ENCODE data around the gene ARNT2.

The ARNT2 gene

GRCh38 chr15:80595396-80595795, 191.2 kb downstream of the ARNT2 start:
- H3K36me3 ChIP-seq (ENCODE audit: control insufficient read depth, insufficient read depth, low read length), result no peaks in the 10 kb centered on the region
- no peak for DNase-seq (ENCODE audit: extremely low read depth, insufficient read length)
- TF ChIP-seq CTCF (IDR thresholded peaks at IDR 0.05; ENCODE audit: insufficient read depth, low read length, poor library complexity, severe bottlenecking), result no peak
- no peak overlapping the region for H3K4me3 ChIP-seq (replicated peaks; ENCODE audit: low read depth, low read length)
- H3K27me3 ChIP-seq (replicated peaks; ENCODE audit: control insufficient read depth, insufficient read depth, low read length), result 0 out of 2 replicates have a peak, but pooled peaks cover 1% of the 10 kb centered on the region

GRCh38 chr15:80596521-80596976, 192.4 kb downstream of the ARNT2 start:
- H3K4me3 ChIP-seq (replicated peaks; ENCODE audit: low read depth, low read length), result no peak overlapping the region
- no peaks in the 10 kb centered on the region for H3K27me3 ChIP-seq (replicated peaks; ENCODE audit: control insufficient read depth, insufficient read depth, low read length)
- no peak for TF ChIP-seq CTCF (IDR thresholded peaks at IDR 0.05; ENCODE audit: insufficient read depth, low read length, poor library complexity, severe bottlenecking)
- H3K36me3 ChIP-seq (ENCODE audit: control insufficient read depth, insufficient read depth, low read length), result no peaks in the 10 kb centered on the region
- no peak for DNase-seq (ENCODE audit: extremely low read depth, insufficient read length)

- no peaks in the 10 kb centered on the region for H3K36me3 ChIP-seq (ENCODE audit: control insufficient read depth, insufficient read depth, low read length)
- TF ChIP-seq CTCF (IDR thresholded peaks at IDR 0.05; ENCODE audit: insufficient read depth, low read length, poor library complexity, severe bottlenecking), result no peak
- DNase-seq (ENCODE audit: extremely low read depth, insufficient read length), result no peak
- H3K4me3 ChIP-seq (replicated peaks; ENCODE audit: low read depth, low read length), result no peak overlapping the region
- H3K27me3 ChIP-seq (replicated peaks; ENCODE audit: control insufficient read depth, insufficient read depth, low read length), result no peaks in the 10 kb centered on the region
Measured at GRCh38 chr15:80597076-80597475, 192.9 kb downstream of the ARNT2 start.

- TF ChIP-seq CTCF (IDR thresholded peaks at IDR 0.05; ENCODE audit: insufficient read depth, low read length, poor library complexity, severe bottlenecking), result no peak
- H3K27me3 ChIP-seq (replicated peaks; ENCODE audit: control insufficient read depth, insufficient read depth, low read length), result no peaks in the 10 kb centered on the region
- no peak overlapping the region for H3K4me3 ChIP-seq (replicated peaks; ENCODE audit: low read depth, low read length)
- DNase-seq (ENCODE audit: extremely low read depth, insufficient read length), result no peak
- H3K36me3 ChIP-seq (ENCODE audit: control insufficient read depth, insufficient read depth, low read length), result no peaks in the 10 kb centered on the region
Measured at GRCh38 chr15:80599359-80599758, 195.2 kb downstream of the ARNT2 start.

- H3K27me3 ChIP-seq (replicated peaks; ENCODE audit: control insufficient read depth, insufficient read depth, low read length), result no peaks in the 10 kb centered on the region
- TF ChIP-seq CTCF (IDR thresholded peaks at IDR 0.05; ENCODE audit: insufficient read depth, low read length, poor library complexity, severe bottlenecking), result no peak
- H3K4me3 ChIP-seq (replicated peaks; ENCODE audit: low read depth, low read length), result no peak overlapping the region
- H3K36me3 ChIP-seq (ENCODE audit: control insufficient read depth, insufficient read depth, low read length), result no peaks in the 10 kb centered on the region
- DNase-seq (ENCODE audit: extremely low read depth, insufficient read length), result no peak
Measured at GRCh38 chr15:80600626-80601025, 196.4 kb downstream of the ARNT2 start.

- DNase-seq (ENCODE audit: extremely low read depth, insufficient read length), result no peak
- H3K36me3 ChIP-seq (ENCODE audit: control insufficient read depth, insufficient read depth, low read length), result no peaks in the 10 kb centered on the region
- no peak for TF ChIP-seq CTCF (IDR thresholded peaks at IDR 0.05; ENCODE audit: insufficient read depth, low read length, poor library complexity, severe bottlenecking)
Measured at GRCh38 chr15:80601256-80601655, 197.1 kb downstream of the ARNT2 start.

More at GRCh38 chr15:80601256-80601655, 197.1 kb downstream of the ARNT2 start:
- no peak overlapping the region for H3K4me3 ChIP-seq (replicated peaks; ENCODE audit: low read depth, low read length)
- 0 out of 2 replicates have a peak, but pooled peaks cover 1% of the 10 kb centered on the region for H3K27me3 ChIP-seq (replicated peaks; ENCODE audit: control insufficient read depth, insufficient read depth, low read length)
